Prostate gland (tissue), 2 donors: ENCODE results near the gene LAMP1.

Source experiments
- POLR2A ChIP-seq: fragments of 450-650 bp; IDR thresholded peaks from one replicate; pipeline ENCODE4 v1.6.1; 2016; ENCODE audit warnings: antibody characterized with exemption, mild to moderate bottlenecking
- POLR2AphosphoS5 ChIP-seq: sonication (generic); formaldehyde crosslinking; IDR thresholded peaks from one replicate; pipeline ENCODE4 v1.6.1; 2017; ENCODE audit warnings: antibody characterized with exemption
- TF ChIP-seq, protein P1 (sequence below), 4 experiments: fragments of 200-600 bp in 2 of 4; fragments of 450-650 bp in 2 of 4; sonication (generic) in 2 of 4; IDR thresholded peaks; 1 replicate in 3 of 4; 2 replicates in 1 of 4; pipeline ENCODE4 v1.5.1; 2016 to 2019; ENCODE audit warnings: antibody characterized with exemption in 4 of 4, mild to moderate bottlenecking in 2 of 4, moderate library complexity in 2 of 4

DNA sequence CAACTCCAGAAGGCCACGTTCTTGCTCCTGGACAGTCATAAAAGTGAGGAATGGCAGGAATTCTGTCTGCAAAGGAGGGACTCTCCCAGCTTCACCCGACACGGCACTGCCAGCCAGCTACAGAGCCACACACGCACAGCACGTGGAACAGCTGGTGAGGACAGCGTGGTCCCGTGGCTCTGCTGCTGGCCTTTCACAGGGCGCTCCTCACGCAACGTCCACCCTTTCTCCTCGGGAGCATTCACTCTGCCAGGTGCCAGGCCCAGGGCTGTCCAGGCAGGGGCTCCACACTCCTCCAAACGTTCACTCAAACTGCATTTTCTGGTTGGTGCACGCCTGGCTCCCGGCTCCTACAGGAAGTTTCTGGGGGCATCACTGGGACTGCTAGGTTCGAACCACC lies 52.5 kb downstream of the LAMP1 start:
- no peak for TF ChIP-seq POLR2AphosphoS5
- TF ChIP-seq, protein P1, sequence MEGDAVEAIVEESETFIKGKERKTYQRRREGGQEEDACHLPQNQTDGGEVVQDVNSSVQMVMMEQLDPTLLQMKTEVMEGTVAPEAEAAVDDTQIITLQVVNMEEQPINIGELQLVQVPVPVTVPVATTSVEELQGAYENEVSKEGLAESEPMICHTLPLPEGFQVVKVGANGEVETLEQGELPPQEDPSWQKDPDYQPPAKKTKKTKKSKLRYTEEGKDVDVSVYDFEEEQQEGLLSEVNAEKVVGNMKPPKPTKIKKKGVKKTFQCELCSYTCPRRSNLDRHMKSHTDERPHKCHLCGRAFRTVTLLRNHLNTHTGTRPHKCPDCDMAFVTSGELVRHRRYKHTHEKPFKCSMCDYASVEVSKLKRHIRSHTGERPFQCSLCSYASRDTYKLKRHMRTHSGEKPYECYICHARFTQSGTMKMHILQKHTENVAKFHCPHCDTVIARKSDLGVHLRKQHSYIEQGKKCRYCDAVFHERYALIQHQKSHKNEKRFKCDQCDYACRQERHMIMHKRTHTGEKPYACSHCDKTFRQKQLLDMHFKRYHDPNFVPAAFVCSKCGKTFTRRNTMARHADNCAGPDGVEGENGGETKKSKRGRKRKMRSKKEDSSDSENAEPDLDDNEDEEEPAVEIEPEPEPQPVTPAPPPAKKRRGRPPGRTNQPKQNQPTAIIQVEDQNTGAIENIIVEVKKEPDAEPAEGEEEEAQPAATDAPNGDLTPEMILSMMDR (IDR thresholded peaks at IDR 0.05): no peak
- TF ChIP-seq POLR2A: no peak
